ENCODE data around the gene TLE2.

TLE2 gene

GRCh38 chr19:2962018-2962670 is 66.9 kb downstream of the TLE2 start:
- peak; percentile 52 for TF ChIP-seq CTCF (IDR thresholded peaks at IDR 0.05; ENCODE audit: low read depth, low read length)
- H3K4me3 ChIP-seq (ENCODE audit: low read depth, low read length) = peak overlapping the region; percentile 20
- peak; percentile 89 for DNase-seq (ENCODE audit: low read depth, low spot score)
- in situ Hi-C loops (cut with HindIII; ENCODE audit: low sequenced_read_pairs) = no loop called here

GRCh38 chr19:2960120-2960519 is 69.0 kb downstream of the TLE2 start:
- TF ChIP-seq CTCF (IDR thresholded peaks at IDR 0.05; ENCODE audit: low read depth, low read length) = no peak
- no peak overlapping the region for H3K4me3 ChIP-seq (ENCODE audit: low read depth, low read length)
- no peak for DNase-seq (ENCODE audit: low read depth, low spot score)
- in situ Hi-C loops (cut with HindIII; ENCODE audit: low sequenced_read_pairs) = no loop called here

GRCh38 chr19:2957160-2957559 is 71.9 kb downstream of the TLE2 start:
- in situ Hi-C loops (cut with HindIII; ENCODE audit: low sequenced_read_pairs) = no loop called here
- H3K4me3 ChIP-seq (ENCODE audit: low read depth, low read length) = no peak overlapping the region
- TF ChIP-seq CTCF (IDR thresholded peaks at IDR 0.05; ENCODE audit: low read depth, low read length) = no peak
- DNase-seq (ENCODE audit: low read depth, low spot score) = no peak

GRCh38 chr19:2952953-2953481 is 76.1 kb downstream of the TLE2 start:
- no peak overlapping the region for H3K4me3 ChIP-seq (ENCODE audit: low read depth, low read length)
- in situ Hi-C loops (cut with HindIII; ENCODE audit: low sequenced_read_pairs) = no loop called here
- DNase-seq (ENCODE audit: low read depth, low spot score) = no peak
- no peak for TF ChIP-seq CTCF (IDR thresholded peaks at IDR 0.05; ENCODE audit: low read depth, low read length)

GRCh38 chr19:2950286-2951124 is 78.6 kb downstream of the TLE2 start:
- H3K4me3 ChIP-seq (ENCODE audit: low read depth, low read length) = peak overlapping the region; percentile 90
- DNase-seq (ENCODE audit: low read depth, low spot score) = peak; percentile 99
- in situ Hi-C loops (cut with HindIII; ENCODE audit: low sequenced_read_pairs) = no loop called here
- no peak for TF ChIP-seq CTCF (IDR thresholded peaks at IDR 0.05; ENCODE audit: low read depth, low read length)

- TF ChIP-seq CTCF (IDR thresholded peaks at IDR 0.05; ENCODE audit: low read depth, low read length) = no peak
- in situ Hi-C loops (cut with HindIII; ENCODE audit: low sequenced_read_pairs) = no loop called here
- peak; percentile 19 for DNase-seq (ENCODE audit: low read depth, low spot score)
- H3K4me3 ChIP-seq (ENCODE audit: low read depth, low read length) = peak overlapping the region; percentile 90
Observed at GRCh38 chr19:2949939-2950285, 79.2 kb downstream of the TLE2 start.

Measured in astrocyte of the spinal cord (primary cell).